CD8-positive, alpha-beta memory T cell (primary cell): ENCODE data around the gene MED13L. TPM values are rescaled to one million over a fixed set of nuclear protein-coding genes. Genes with fewer than 3 reads are reported as not detected.

Experiments used
- CTCF ChIA-PET: fragments of 350-600 bp; sonication (Branson Sonifier 250); formaldehyde crosslinking; loops from one replicate; lab custom pipeline; 2021; ENCODE audit warnings: antibody characterized with exemption; lab: Charles Lee
- POLR2A ChIA-PET: fragments of 350-600 bp; sonication (Branson Sonifier 250); formaldehyde crosslinking; loops from one replicate; lab custom pipeline; 2021; ENCODE audit warnings: antibody characterized with exemption; lab: Charles Lee
- DNase-seq, 5 donors: peaks; one replicate each; pipeline versions ENCODE4 v3.0.0 to v3.0.0-alpha.2; 2020 to 2022; ENCODE audit warnings: mixed read lengths in 1 of 5
- H3K27ac ChIP-seq: one replicate; pipeline ENCODE4 v1.7.0; 2013; ENCODE audit warnings: low read depth, mild to moderate bottlenecking, low read length, moderate library complexity
- H3K27me3 ChIP-seq: 2 replicates; pipeline ENCODE4 v1.7.0; 2013; ENCODE audit warnings: low read length, mild to moderate bottlenecking; ENCODE audit not compliant: insufficient read depth, poor library complexity, severe bottlenecking
- H3K36me3 ChIP-seq: 2 replicates; pipeline ENCODE4 v1.7.0; 2013; ENCODE audit warnings: mild to moderate bottlenecking, low read length, moderate library complexity; ENCODE audit not compliant: insufficient read depth
- H3K4me1 ChIP-seq: 2 replicates; pipeline ENCODE4 v1.7.0; 2013; ENCODE audit warnings: mild to moderate bottlenecking, low read length, moderate library complexity; ENCODE audit not compliant: insufficient read depth
- H3K4me3 ChIP-seq: 2 replicates; pipeline ENCODE4 v1.7.0; 2013; ENCODE audit warnings: mild to moderate bottlenecking, low read length
- H3K9me3 ChIP-seq: 2 replicates; pipeline ENCODE4 v1.7.0; 2013; ENCODE audit warnings: mild to moderate bottlenecking, low read length
- H3K27ac Mint-ChIP-seq, 8 donors: one replicate each; pipeline ENCODE4 v1.8.0; 2020 to 2021; ENCODE audit warnings: mixed read lengths in 8 of 8, mild to moderate bottlenecking in 6 of 8, inconsistent platforms in 3 of 8, moderate library complexity in 3 of 8
- H3K27me3 Mint-ChIP-seq, 2 donors: one replicate each; pipeline ENCODE4 v1.8.0; 2020 to 2021; ENCODE audit warnings: mixed read lengths in 2 of 2, mild to moderate bottlenecking in 1 of 2, moderate library complexity in 1 of 2
- H3K36me3 Mint-ChIP-seq, 3 donors: one replicate each; pipeline ENCODE4 v1.8.0; 2020 to 2021; ENCODE audit warnings: mixed read lengths in 3 of 3, inconsistent platforms in 1 of 3, mild to moderate bottlenecking in 1 of 3
- H3K4me1 Mint-ChIP-seq, 3 donors: one replicate each; pipeline ENCODE4 v1.8.0; 2020 to 2021; ENCODE audit warnings: mixed read lengths in 3 of 3, inconsistent platforms in 1 of 3, mild to moderate bottlenecking in 1 of 3
- H3K4me3 Mint-ChIP-seq, 7 donors: one replicate each; pipeline ENCODE4 v1.8.0; 2020 to 2021; ENCODE audit warnings: mixed read lengths in 7 of 7, mild to moderate bottlenecking in 6 of 7, moderate library complexity in 4 of 7, inconsistent platforms in 2 of 7
- H3K9me3 Mint-ChIP-seq, 5 donors: one replicate each; pipeline ENCODE4 v1.8.0; 2020 to 2022; ENCODE audit warnings: mixed read lengths in 5 of 5, mild to moderate bottlenecking in 3 of 5, moderate library complexity in 2 of 5, inconsistent platforms in 1 of 5
- polyA plus RNA-seq: library from polyadenylated mRNA; unstranded; fragments of 300-500 nt; fragmentation: Illumina TruSeq; gene quantifications from one replicate; pipeline ENCODE4 v1.2.3, GENCODE V29; 2021
- total RNA-seq, 2 experiments: library from RNA; stranded (reverse); gene quantifications; one replicate each; pipeline ENCODE4 v1.2.3, GENCODE V29; 2021

Gene MED13L
- total and polyA plus RNA-seq, 3 experiments from 2014 or later, result 6.6 to 53.4 (median 49.7) TPM

GRCh38 chr12:116267948-116268347 lies 9.5 kb downstream of the MED13L start:
- Histone ChIP-seq H3K36me3 (no peaks in the 10 kb centered on the region), H3K27me3 (no peaks in the 10 kb centered on the region), H3K4me1 (peaks cover 58% of the 10 kb centered on the region), H3K9me3 (no peaks in the 10 kb centered on the region), H3K4me3 (no peak overlapping the region), H3K27ac (no peak overlapping the region)
- H3K4me1 Mint-ChIP-seq, result peaks cover 29 to 39% (median 33%) of the 10 kb centered on the region in 3 donors
- DNase-seq, result no peak
- ChIA-PET CTCF (no interaction called here), POLR2A (interaction anchor here (0.9 kb wide), 1 partner anchor 8 kb away, joined by 3 read pairs; no protein-coding TSS in a partner anchor)
- H3K9me3 Mint-ChIP-seq, result no peaks in the 10 kb centered on the region
- H3K36me3 Mint-ChIP-seq, result no peaks in the 10 kb centered on the region
- H3K27ac Mint-ChIP-seq, result no peak overlapping the region
- H3K4me3 Mint-ChIP-seq, result no peak overlapping the region
- no peaks in the 10 kb centered on the region for H3K27me3 Mint-ChIP-seq

GRCh38 chr12:116266631-116267349 lies 10.7 kb downstream of the MED13L start:
- H3K36me3 ChIP-seq, result no peaks in the 10 kb centered on the region
- POLR2A ChIA-PET, result no interaction called here
- H3K36me3 Mint-ChIP-seq, result no peaks in the 10 kb centered on the region

GRCh38 chr12:116266168-116266601 lies 11.3 kb downstream of the MED13L start:
- no peak overlapping the region for H3K4me3 Mint-ChIP-seq
- peaks cover 67% of the 10 kb centered on the region for H3K4me1 ChIP-seq
- no peak overlapping the region for H3K4me3 ChIP-seq
- no peaks in the 10 kb centered on the region for H3K9me3 ChIP-seq
- H3K27me3 ChIP-seq, result no peaks in the 10 kb centered on the region
- no peaks in the 10 kb centered on the region for H3K36me3 ChIP-seq
- ChIA-PET CTCF (interaction anchor here (0.6 kb wide), 1 partner anchor 280 kb away, joined by 3 read pairs; no protein-coding TSS in a partner anchor), POLR2A (no interaction called here)
- DNase-seq, result no peak
- H3K27ac ChIP-seq, result no peak overlapping the region
- H3K27me3 Mint-ChIP-seq, result no peaks in the 10 kb centered on the region
- peaks cover 18 to 44% (median 33%) of the 10 kb centered on the region in 3 donors for H3K4me1 Mint-ChIP-seq
- H3K36me3 Mint-ChIP-seq, result no peaks in the 10 kb centered on the region
- H3K27ac Mint-ChIP-seq, result no peak overlapping the region
- no peaks in the 10 kb centered on the region for H3K9me3 Mint-ChIP-seq

More at GRCh38 chr12:116266631-116267349, 10.7 kb downstream of the MED13L start:
- Histone ChIP-seq H3K9me3 (no peaks in the 10 kb centered on the region), H3K27ac (no peak overlapping the region), H3K27me3 (no peaks in the 10 kb centered on the region), H3K4me3 (no peak overlapping the region), H3K4me1 (peaks cover 64% of the 10 kb centered on the region)
- H3K27ac Mint-ChIP-seq, result no peak overlapping the region
- peaks cover 23 to 43% (median 34%) of the 10 kb centered on the region in 3 donors for H3K4me1 Mint-ChIP-seq
- no peaks in the 10 kb centered on the region for H3K9me3 Mint-ChIP-seq
- H3K27me3 Mint-ChIP-seq, result no peaks in the 10 kb centered on the region
- no peak for DNase-seq
- H3K4me3 Mint-ChIP-seq, result no peak overlapping the region
- CTCF ChIA-PET, result interaction anchor here (0.6 to 1.1 kb wide), 3 partner anchors 8 to 279 kb away, joined by 3 read pairs; no protein-coding TSS in a partner anchor

- no peak overlapping the region for H3K4me3 Mint-ChIP-seq
- POLR2A ChIA-PET, result no interaction called here
- no peaks in the 10 kb centered on the region for H3K27me3 Mint-ChIP-seq
Measured at GRCh38 chr12:116265351-116266147, 11.9 kb downstream of the MED13L start.

GRCh38 chr12:116264525-116265070 lies 12.9 kb downstream of the MED13L start:
- Mint-ChIP-seq H3K27me3 (no peaks in the 10 kb centered on the region), H3K4me1 (peaks cover 25 to 48% (median 40%) of the 10 kb centered on the region in 3 donors), H3K27ac (peak overlapping the region in 3 of 8 donors; percentile 0 to 15 (median 9)), H3K36me3 (no peaks in the 10 kb centered on the region), H3K9me3 (no peaks in the 10 kb centered on the region), H3K4me3 (peak overlapping the region in 3 of 7 donors; percentile 5 to 23 (median 15))
- H3K9me3 ChIP-seq, result no peaks in the 10 kb centered on the region
- no peak overlapping the region for H3K4me3 ChIP-seq
- H3K36me3 ChIP-seq, result no peaks in the 10 kb centered on the region
- CTCF ChIA-PET, result interaction anchor here (1.4 kb wide), 1 partner anchor 12 kb away, joined by 4 read pairs; no protein-coding TSS in a partner anchor
- no peaks in the 10 kb centered on the region for H3K27me3 ChIP-seq
- POLR2A ChIA-PET, result interaction anchor here (0.6 kb wide), 1 partner anchor 129 kb away, joined by 3 read pairs; no protein-coding TSS in a partner anchor
- H3K27ac ChIP-seq, result no peak overlapping the region
- H3K4me1 ChIP-seq, result peaks cover 66% of the 10 kb centered on the region
- DNase-seq, result no peak

More at GRCh38 chr12:116265351-116266147, 11.9 kb downstream of the MED13L start:
- Histone ChIP-seq H3K9me3 (no peaks in the 10 kb centered on the region), H3K36me3 (no peaks in the 10 kb centered on the region), H3K4me1 (peaks cover 67% of the 10 kb centered on the region), H3K4me3 (no peak overlapping the region), H3K27ac (no peak overlapping the region), H3K27me3 (no peaks in the 10 kb centered on the region)
- CTCF ChIA-PET, result interaction anchor here (1.4 kb wide), 1 partner anchor 11 kb away, joined by 4 read pairs; no protein-coding TSS in a partner anchor
- no peak for DNase-seq
- no peaks in the 10 kb centered on the region for H3K36me3 Mint-ChIP-seq
- H3K27ac Mint-ChIP-seq, result no peak overlapping the region
- no peaks in the 10 kb centered on the region for H3K9me3 Mint-ChIP-seq
- H3K4me1 Mint-ChIP-seq, result peaks cover 23 to 49% (median 39%) of the 10 kb centered on the region in 3 donors

GRCh38 chr12:116263844-116264243 lies 13.6 kb downstream of the MED13L start:
- no peaks in the 10 kb centered on the region for H3K9me3 ChIP-seq

GRCh38 chr12:116263431-116263830 lies 14.1 kb downstream of the MED13L start:
- peaks cover 27 to 48% (median 41%) of the 10 kb centered on the region in 3 donors for H3K4me1 Mint-ChIP-seq
- Histone ChIP-seq H3K27me3 (no peaks in the 10 kb centered on the region), H3K4me1 (peaks cover 65% of the 10 kb centered on the region), H3K36me3 (no peaks in the 10 kb centered on the region), H3K27ac (no peak overlapping the region), H3K4me3 (no peak overlapping the region), H3K9me3 (no peaks in the 10 kb centered on the region)
- peak overlapping the region in 2 of 7 donors; percentile 14 to 16 for H3K4me3 Mint-ChIP-seq
- no peaks in the 10 kb centered on the region for H3K9me3 Mint-ChIP-seq
- no peaks in the 10 kb centered on the region for H3K27me3 Mint-ChIP-seq
- H3K27ac Mint-ChIP-seq, result peak overlapping the region in 1 of 8 donors; percentile 54
- DNase-seq, result no peak
- CTCF ChIA-PET, result no interaction called here
- POLR2A ChIA-PET, result no interaction called here
- no peaks in the 10 kb centered on the region for H3K36me3 Mint-ChIP-seq

More at GRCh38 chr12:116263844-116264243, 13.6 kb downstream of the MED13L start:
- H3K27me3 Mint-ChIP-seq, result no peaks in the 10 kb centered on the region
- Histone ChIP-seq H3K27ac (no peak overlapping the region), H3K27me3 (no peaks in the 10 kb centered on the region), H3K4me3 (no peak overlapping the region), H3K4me1 (peaks cover 63% of the 10 kb centered on the region), H3K36me3 (no peaks in the 10 kb centered on the region)
- CTCF ChIA-PET, result interaction anchor here (1.4 kb wide), 1 partner anchor 13 kb away, joined by 4 read pairs; no protein-coding TSS in a partner anchor
- peaks cover 25 to 48% (median 42%) of the 10 kb centered on the region in 3 donors for H3K4me1 Mint-ChIP-seq
- H3K27ac Mint-ChIP-seq, result peak overlapping the region in 2 of 8 donors; percentile 48 to 54
- no peak for DNase-seq
- H3K9me3 Mint-ChIP-seq, result no peaks in the 10 kb centered on the region
- POLR2A ChIA-PET, result interaction anchor here (0.6 kb wide), 1 partner anchor 130 kb away, joined by 3 read pairs; no protein-coding TSS in a partner anchor
- H3K36me3 Mint-ChIP-seq, result no peaks in the 10 kb centered on the region
- H3K4me3 Mint-ChIP-seq, result peak overlapping the region in 1 of 7 donors; percentile 16
